ENCODE results near the gene RPS17.
A peak's percentile ranks its signal among the peaks of the same experiment; 100 is the strongest.

The RPS17 gene

GRCh38 chr15:82544431-82544830 lies 4.2 kb upstream of the RPS17 start:
- no peak for TF ChIP-seq TAF1 (IDR thresholded peaks at IDR 0.05; ENCODE audit: borderline replicate concordance, insufficient read depth, low read length)
- no peak for TF ChIP-seq SIN3A (IDR thresholded peaks at IDR 0.05; ENCODE audit: borderline replicate concordance, insufficient read depth, low read length)
- no peak for TF ChIP-seq FOXP2 (optimal IDR thresholded peaks at IDR 0.05; ENCODE audit: borderline replicate concordance, extremely low read depth, extremely low read length, insufficient read depth)
- TF ChIP-seq, protein P1, sequence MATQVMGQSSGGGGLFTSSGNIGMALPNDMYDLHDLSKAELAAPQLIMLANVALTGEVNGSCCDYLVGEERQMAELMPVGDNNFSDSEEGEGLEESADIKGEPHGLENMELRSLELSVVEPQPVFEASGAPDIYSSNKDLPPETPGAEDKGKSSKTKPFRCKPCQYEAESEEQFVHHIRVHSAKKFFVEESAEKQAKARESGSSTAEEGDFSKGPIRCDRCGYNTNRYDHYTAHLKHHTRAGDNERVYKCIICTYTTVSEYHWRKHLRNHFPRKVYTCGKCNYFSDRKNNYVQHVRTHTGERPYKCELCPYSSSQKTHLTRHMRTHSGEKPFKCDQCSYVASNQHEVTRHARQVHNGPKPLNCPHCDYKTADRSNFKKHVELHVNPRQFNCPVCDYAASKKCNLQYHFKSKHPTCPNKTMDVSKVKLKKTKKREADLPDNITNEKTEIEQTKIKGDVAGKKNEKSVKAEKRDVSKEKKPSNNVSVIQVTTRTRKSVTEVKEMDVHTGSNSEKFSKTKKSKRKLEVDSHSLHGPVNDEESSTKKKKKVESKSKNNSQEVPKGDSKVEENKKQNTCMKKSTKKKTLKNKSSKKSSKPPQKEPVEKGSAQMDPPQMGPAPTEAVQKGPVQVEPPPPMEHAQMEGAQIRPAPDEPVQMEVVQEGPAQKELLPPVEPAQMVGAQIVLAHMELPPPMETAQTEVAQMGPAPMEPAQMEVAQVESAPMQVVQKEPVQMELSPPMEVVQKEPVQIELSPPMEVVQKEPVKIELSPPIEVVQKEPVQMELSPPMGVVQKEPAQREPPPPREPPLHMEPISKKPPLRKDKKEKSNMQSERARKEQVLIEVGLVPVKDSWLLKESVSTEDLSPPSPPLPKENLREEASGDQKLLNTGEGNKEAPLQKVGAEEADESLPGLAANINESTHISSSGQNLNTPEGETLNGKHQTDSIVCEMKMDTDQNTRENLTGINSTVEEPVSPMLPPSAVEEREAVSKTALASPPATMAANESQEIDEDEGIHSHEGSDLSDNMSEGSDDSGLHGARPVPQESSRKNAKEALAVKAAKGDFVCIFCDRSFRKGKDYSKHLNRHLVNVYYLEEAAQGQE (IDR thresholded peaks at IDR 0.05; ENCODE audit: insufficient read depth in 1 of 2, low read depth in 2 of 2, low read length in 2 of 2): no peak
- TF ChIP-seq POLR2AphosphoS5 (IDR thresholded peaks at IDR 0.05; ENCODE audit: low read depth, low read length): no peak

GRCh38 chr15:82543160-82543559 lies 2.9 kb upstream of the RPS17 start:
- TF ChIP-seq, protein P1 (IDR thresholded peaks at IDR 0.05; ENCODE audit: insufficient read depth in 1 of 2, low read depth in 2 of 2, low read length in 2 of 2): no peak
- TF ChIP-seq TAF1 (IDR thresholded peaks at IDR 0.05; ENCODE audit: borderline replicate concordance, insufficient read depth, low read length) (no peak), SIN3A (IDR thresholded peaks at IDR 0.05; ENCODE audit: borderline replicate concordance, insufficient read depth, low read length) (no peak), FOXP2 (optimal IDR thresholded peaks at IDR 0.05; ENCODE audit: borderline replicate concordance, extremely low read depth, extremely low read length, insufficient read depth) (no peak), POLR2AphosphoS5 (IDR thresholded peaks at IDR 0.05; ENCODE audit: low read depth, low read length) (0 out of 2 replicates have a peak, but pooled peaks have one; percentile 20)

GRCh38 chr15:82540984-82541431 lies 751 bp upstream of the RPS17 start:
- TF ChIP-seq POLR2AphosphoS5 (IDR thresholded peaks at IDR 0.05; ENCODE audit: low read depth, low read length) (no peak), TAF1 (IDR thresholded peaks at IDR 0.05; ENCODE audit: borderline replicate concordance, insufficient read depth, low read length) (no peak), FOXP2 (optimal IDR thresholded peaks at IDR 0.05; ENCODE audit: borderline replicate concordance, extremely low read depth, extremely low read length, insufficient read depth) (no peak), SIN3A (IDR thresholded peaks at IDR 0.05; ENCODE audit: borderline replicate concordance, insufficient read depth, low read length) (no peak)
- TF ChIP-seq, protein P1 (IDR thresholded peaks at IDR 0.05; ENCODE audit: insufficient read depth in 1 of 2, low read depth in 2 of 2, low read length in 2 of 2): no peak

DNA sequence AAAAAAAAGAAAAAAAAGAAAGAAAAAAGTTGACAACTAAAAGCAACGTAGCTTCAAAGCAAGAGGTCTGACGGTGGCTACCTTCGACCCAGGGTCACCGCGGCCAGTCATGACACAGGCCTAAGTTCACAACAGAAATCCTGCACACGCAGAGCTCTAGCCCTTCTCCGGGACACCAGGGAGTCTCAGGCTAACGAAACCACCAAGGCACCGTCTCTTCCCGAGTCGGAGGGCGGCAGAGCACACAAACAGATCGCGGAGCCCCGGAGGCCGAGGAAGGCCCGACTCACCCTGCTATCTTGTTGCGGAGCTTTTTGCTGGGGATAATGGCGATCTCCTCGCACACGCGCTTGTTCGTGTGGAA lies 584 bp downstream of the RPS17 start:
- TF ChIP-seq POLR2AphosphoS5 (IDR thresholded peaks at IDR 0.05; ENCODE audit: low read depth, low read length) (no peak), SIN3A (IDR thresholded peaks at IDR 0.05; ENCODE audit: borderline replicate concordance, insufficient read depth, low read length) (no peak), FOXP2 (optimal IDR thresholded peaks at IDR 0.05; ENCODE audit: borderline replicate concordance, extremely low read depth, extremely low read length, insufficient read depth) (no peak), TAF1 (IDR thresholded peaks at IDR 0.05; ENCODE audit: borderline replicate concordance, insufficient read depth, low read length) (no peak)
- TF ChIP-seq, protein P1 (IDR thresholded peaks at IDR 0.05; ENCODE audit: insufficient read depth in 1 of 2, low read depth in 2 of 2, low read length in 2 of 2): no peak

Data from PFSK-1 (cell line).